OCI-M2 (cell line): ENCODE measurements around the gene RBM15.

ENCODE experiments used
- DNase-seq: peaks from one replicate; lab custom pipeline; 2025; ENCODE audit not compliant: unreplicated experiment; lab: John Stamatoyannopoulos, UW

The RBM15 gene

GRCh38 chr1:110338886-110339406, at the start of gene RBM15:
Gene RBM15, plus strand, starts transcription at chr1:110339377. Its CDS starts 29 bp downstream, at chr1:110339406.
- peak; percentile 98 for DNase-seq

- DNase-seq: no peak
These were observed 47.7 kb upstream of the RBM15 start for GRCh38 chr1:110291241-110292030.

- no peak for DNase-seq
These were observed 47.0 kb upstream of the RBM15 start for GRCh38 chr1:110292031-110292741.

GRCh38 chr1:110293601-110294104, 45.5 kb upstream of the RBM15 start:
- no peak for DNase-seq

- no peak for DNase-seq
These were observed 44.9 kb upstream of the RBM15 start for GRCh38 chr1:110294308-110294707.

GRCh38 chr1:110298991-110299390, 40.2 kb upstream of the RBM15 start:
- DNase-seq: no peak

- DNase-seq: no peak
These were observed 38.6 kb upstream of the RBM15 start for GRCh38 chr1:110300412-110301085.

GRCh38 chr1:110302836-110303235, 36.3 kb upstream of the RBM15 start:
- no peak for DNase-seq

- DNase-seq: no peak
These were observed 33.2 kb upstream of the RBM15 start for GRCh38 chr1:110305900-110306420.

- DNase-seq: no peak
These were observed 31.8 kb upstream of the RBM15 start for GRCh38 chr1:110307239-110307974.

GRCh38 chr1:110308247-110308646, 30.9 kb upstream of the RBM15 start:
- DNase-seq: no peak

GRCh38 chr1:110309139-110309538, 30.0 kb upstream of the RBM15 start:
- DNase-seq: no peak

GRCh38 chr1:110309767-110310166, 29.4 kb upstream of the RBM15 start:
- DNase-seq: no peak

GRCh38 chr1:110310300-110310699, 28.9 kb upstream of the RBM15 start:
- no peak for DNase-seq

GRCh38 chr1:110312188-110313121, 26.7 kb upstream of the RBM15 start:
- DNase-seq: no peak

- no peak for DNase-seq
These were observed 22.4 kb upstream of the RBM15 start for GRCh38 chr1:110316735-110317134.

GRCh38 chr1:110318046-110318445, 21.1 kb upstream of the RBM15 start:
- no peak for DNase-seq

- DNase-seq: no peak
These were observed 19.6 kb upstream of the RBM15 start for GRCh38 chr1:110319332-110320167.

GRCh38 chr1:110320168-110320518, 19.0 kb upstream of the RBM15 start:
- no peak for DNase-seq
